H1 (cell line): ENCODE data around the gene OPN5. TPM values are rescaled to one million over a fixed set of nuclear protein-coding genes. Genes with fewer than 3 reads are reported as not detected.

ENCODE experiments used
- CHD7 ChIP-seq: fragments of 300-600 bp; sonication (generic); IDR thresholded peaks from 2 replicates; pipeline ENCODE4 v1.7.1; 2012; ENCODE audit warnings: low read length, moderate library complexity, mild to moderate bottlenecking, inconsistent platforms; ENCODE audit not compliant: insufficient replicate concordance
- CTCF ChIP-seq, 3 experiments: IDR thresholded peaks; 1 replicate in 2 of 3; 2 replicates in 1 of 3; pipeline versions ENCODE4 v1.5.1 to v1.6.1; 2011; ENCODE audit warnings: low read length in 3 of 3, mild to moderate bottlenecking in 3 of 3, inconsistent platforms in 2 of 3, low read depth in 1 of 3, moderate library complexity in 1 of 3; ENCODE audit not compliant: insufficient read depth in 1 of 3; ENCODE audit errors: control extremely low read depth in 1 of 3
- E2F6 ChIP-seq: IDR thresholded peaks from 2 replicates; pipeline ENCODE4 v1.6.1; 2012; ENCODE audit warnings: inconsistent platforms
- NRF1 ChIP-seq: IDR thresholded peaks from 2 replicates; pipeline ENCODE4 v1.6.1; 2011; ENCODE audit warnings: mild to moderate bottlenecking, low read depth, low read length, improper control_type of control experiment
- RFX5 ChIP-seq: IDR thresholded peaks from 2 replicates; pipeline ENCODE4 v1.6.1; 2011; ENCODE audit warnings: low read depth, low read length, improper control_type of control experiment, borderline replicate concordance
- SAP30 ChIP-seq: fragments of 300-600 bp; sonication (generic); IDR thresholded peaks from 2 replicates; pipeline ENCODE4 v1.7.1; 2012; ENCODE audit warnings: low read length, moderate library complexity, mild to moderate bottlenecking, inconsistent platforms; ENCODE audit not compliant: insufficient read depth, insufficient replicate concordance
- USF2 ChIP-seq: IDR thresholded peaks from 2 replicates; pipeline ENCODE4 v1.6.1; 2011; ENCODE audit warnings: low read length, improper control_type of control experiment
- polyA plus RNA-seq, 7 experiments: library from polyadenylated mRNA; depleted of rRNA in 3 of 7; stranded (reverse) in 5 of 7; unstranded in 2 of 7; fragments of >200 nt in 5 of 7; fragments of 200-250 nt in 2 of 7; gene quantifications; 1 replicate in 5 of 7; 2 replicates in 1 of 7; 4 replicates in 1 of 7; pipeline versions ENCODE4 v1.2.1 to v1.2.3, GENCODE V29; 2011 to 2013; ENCODE audit warnings: missing spikeins in 2 of 7, mixed read lengths in 2 of 7
- total RNA-seq: library from RNA; stranded (reverse); fragmentation: NEBNext Ultra II Directional; extraction: Animal tissue kit (Norgen Biotek cat#: 25700); gene quantifications from 2 replicates; pipeline ENCODE4 v1.2.1, GENCODE V29; 2021

OPN5 gene
- total and polyA plus RNA-seq, 2 of the 8 experiments (the other 6 are each of a cell fraction or from before 2014, with no cell fraction given): not detected

GRCh38 chr6:47836639-47837038 is 54.8 kb downstream of the OPN5 start (continued):
- no peak for TF ChIP-seq CHD7
- TF ChIP-seq CTCF (IDR thresholded peaks at IDR 0.05; ENCODE audit: control extremely low read depth in 1 of 3, insufficient read depth in 1 of 3, low read depth in 1 of 3, low read length in 3 of 3): no peak
- no peak for TF ChIP-seq RFX5
- TF ChIP-seq NRF1: no peak
- no peak for TF ChIP-seq SAP30
- no peak for TF ChIP-seq E2F6
- TF ChIP-seq USF2: no peak
